OCI-LY1 (cell line): ENCODE measurements around the gene MYO3B.

Experiments used
- CTCF ChIP-seq: fragments of 200-600 bp; sonication (generic), shearing (Covaris generic); IDR thresholded peaks from 2 replicates; pipeline ENCODE4 v1.5.1; 2017; ENCODE audit warnings: mild to moderate bottlenecking, antibody characterized with exemption, low read length, moderate library complexity, mixed read lengths
- EZH2 ChIP-seq: fragments of 200-600 bp; sonication (generic), shearing (Covaris generic); IDR thresholded peaks from 2 replicates; pipeline ENCODE4 v1.8.0; 2017; ENCODE audit warnings: borderline replicate concordance, mixed run types, mild to moderate bottlenecking, antibody characterized with exemption, low read length, moderate library complexity, mixed read lengths

- TF ChIP-seq CTCF = no peak; the same call in 1 of the 2 replicates
- TF ChIP-seq EZH2 = no peak
Measured at GRCh38 chr2:170292415-170292814, 114.5 kb downstream of the MYO3B start.
